BJ (cell line): ENCODE results near the gene SKI. TPM values are rescaled to one million over a fixed set of nuclear protein-coding genes. Genes with fewer than 3 reads are reported as not detected.

Experiments
- CTCF ChIA-PET: fragments of 350-600 bp; formaldehyde crosslinking; extraction: SDS; loops from one replicate; lab custom pipeline; 2021; ENCODE audit warnings: antibody characterized with exemption, inconsistent platforms; lab: Yijun Ruan, JAX
- POLR2A ChIA-PET: fragments of 300-600 bp; sonication (Branson Sonifier 250); formaldehyde crosslinking; extraction: SDS; loops from one replicate; lab custom pipeline; 2021; ENCODE audit warnings: antibody characterized with exemption; lab: Charles Lee
- DNase-seq: peaks from one replicate; pipeline ENCODE4 v3.0.0-alpha.2; 2011; ENCODE audit warnings: low read depth
- H3K27me3 ChIP-seq: 2 replicates; pipeline ENCODE4 v1.6.0; 2011; ENCODE audit warnings: low read length; ENCODE audit not compliant: control insufficient read depth, insufficient read depth
- H3K36me3 ChIP-seq: 2 replicates; pipeline ENCODE4 v1.5.1; 2011; ENCODE audit warnings: low read length; ENCODE audit not compliant: control insufficient read depth, insufficient read depth
- H3K4me3 ChIP-seq: 2 replicates; pipeline ENCODE4 v1.5.1; 2011; ENCODE audit warnings: low read depth, mild to moderate bottlenecking, control low read depth, low read length
- polyA plus RNA-seq: library from polyadenylated mRNA; depleted of rRNA; stranded (reverse); fragments of >200 nt; gene quantifications from 2 replicates; pipeline ENCODE4 v1.2.3, GENCODE V29; 2011
- TF ChIP-seq, protein P1 (sequence below): IDR thresholded peaks from 2 replicates; pipeline ENCODE4 v1.5.1; 2011; ENCODE audit warnings: low read depth, mild to moderate bottlenecking, control low read depth, inconsistent platforms, low read length, moderate library complexity; ENCODE audit not compliant: insufficient read depth

SKI gene
- polyA plus RNA-seq, 1 experiment: 5.1 TPM

DNA sequence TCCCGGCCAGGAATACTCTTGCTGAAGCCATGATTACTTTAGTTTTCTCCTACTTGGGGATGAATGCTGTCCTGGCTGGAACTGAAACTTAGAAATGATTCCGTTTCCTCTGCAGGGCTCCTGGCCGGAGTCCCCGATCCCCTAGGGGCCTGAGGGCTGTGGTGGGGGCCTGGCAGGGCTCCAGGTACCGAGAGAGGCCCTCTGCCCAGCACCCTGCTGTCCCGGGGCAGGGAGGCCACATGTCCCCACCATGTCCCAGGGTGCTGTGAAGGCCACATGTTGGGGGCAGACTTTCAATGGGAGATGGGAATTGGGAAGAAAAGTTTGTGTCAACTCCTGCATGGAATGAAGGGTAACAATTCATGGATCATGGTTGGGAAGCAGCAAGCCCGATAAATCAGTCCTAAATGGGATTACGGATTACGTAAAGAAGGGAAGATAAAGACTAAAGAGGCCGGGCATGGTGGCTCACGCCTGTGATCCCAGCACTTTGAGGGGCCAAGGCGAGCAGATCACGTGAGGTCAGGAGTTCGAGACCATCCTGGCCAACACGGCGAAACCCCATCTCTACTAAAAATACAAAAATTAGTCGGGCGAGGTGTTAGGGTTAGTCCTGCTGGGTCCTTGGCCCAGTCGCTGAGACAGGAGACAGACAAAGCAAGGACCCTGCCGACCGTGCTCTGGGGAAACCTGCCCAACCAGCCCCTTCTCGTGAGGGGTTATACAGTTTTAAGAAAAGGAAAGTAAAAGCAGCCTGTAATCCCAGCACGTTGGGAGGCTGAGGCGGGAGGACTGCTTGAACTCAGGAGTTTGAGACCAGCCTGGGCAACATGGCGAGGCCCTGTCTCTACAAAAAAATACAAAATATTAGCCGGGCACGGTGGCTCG is 125.7 kb downstream of the SKI start:
- Histone ChIP-seq H3K4me3 (no peak overlapping the region), H3K36me3 (no peaks in the 10 kb centered on the region), H3K27me3 (no peaks in the 10 kb centered on the region)
- ChIA-PET CTCF (no interaction called here), POLR2A (no interaction called here)
- TF ChIP-seq, protein P1, sequence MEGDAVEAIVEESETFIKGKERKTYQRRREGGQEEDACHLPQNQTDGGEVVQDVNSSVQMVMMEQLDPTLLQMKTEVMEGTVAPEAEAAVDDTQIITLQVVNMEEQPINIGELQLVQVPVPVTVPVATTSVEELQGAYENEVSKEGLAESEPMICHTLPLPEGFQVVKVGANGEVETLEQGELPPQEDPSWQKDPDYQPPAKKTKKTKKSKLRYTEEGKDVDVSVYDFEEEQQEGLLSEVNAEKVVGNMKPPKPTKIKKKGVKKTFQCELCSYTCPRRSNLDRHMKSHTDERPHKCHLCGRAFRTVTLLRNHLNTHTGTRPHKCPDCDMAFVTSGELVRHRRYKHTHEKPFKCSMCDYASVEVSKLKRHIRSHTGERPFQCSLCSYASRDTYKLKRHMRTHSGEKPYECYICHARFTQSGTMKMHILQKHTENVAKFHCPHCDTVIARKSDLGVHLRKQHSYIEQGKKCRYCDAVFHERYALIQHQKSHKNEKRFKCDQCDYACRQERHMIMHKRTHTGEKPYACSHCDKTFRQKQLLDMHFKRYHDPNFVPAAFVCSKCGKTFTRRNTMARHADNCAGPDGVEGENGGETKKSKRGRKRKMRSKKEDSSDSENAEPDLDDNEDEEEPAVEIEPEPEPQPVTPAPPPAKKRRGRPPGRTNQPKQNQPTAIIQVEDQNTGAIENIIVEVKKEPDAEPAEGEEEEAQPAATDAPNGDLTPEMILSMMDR: no peak
- DNase-seq: no peak

DNA sequence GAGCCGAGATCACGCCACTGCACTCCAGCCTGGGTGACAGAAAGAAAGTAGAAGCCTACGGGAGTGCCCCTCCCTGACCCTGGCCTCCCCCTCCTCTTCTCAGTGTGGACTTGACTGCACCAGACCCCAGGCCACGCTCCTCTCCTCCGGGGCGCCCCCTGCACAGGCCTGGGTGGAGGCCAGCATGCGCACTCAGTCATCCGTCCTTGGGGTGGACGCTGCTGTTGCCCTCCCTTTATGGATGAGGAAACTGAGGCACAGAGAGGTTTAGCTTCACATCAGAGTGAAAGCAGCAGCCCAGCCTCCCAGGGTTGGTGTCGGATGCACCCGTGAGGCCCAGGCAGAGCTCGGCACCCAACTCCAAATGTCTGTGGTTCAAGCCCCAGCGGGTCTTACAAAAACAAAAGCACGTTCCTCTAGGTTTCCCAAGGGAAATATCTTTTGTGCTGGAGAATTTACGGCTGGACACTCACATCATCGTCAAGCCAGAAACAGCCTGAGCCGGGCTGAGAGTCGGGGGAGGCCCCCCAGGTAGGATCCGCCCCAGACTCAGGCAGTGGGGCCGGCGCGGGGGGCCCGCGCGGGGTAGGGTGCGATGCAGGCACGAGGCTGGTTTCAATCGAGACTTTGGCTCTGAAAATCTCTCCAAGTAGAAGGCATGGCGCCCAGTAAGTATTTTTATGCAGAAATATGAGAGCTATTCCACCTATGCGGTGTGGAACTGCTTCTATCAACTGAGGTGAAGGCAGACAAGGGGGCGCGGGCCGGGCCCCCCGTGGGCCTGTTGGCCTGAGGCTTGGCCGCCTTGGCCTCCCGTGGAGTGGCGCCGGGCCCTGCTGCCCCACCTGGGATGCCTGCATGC is 126.6 kb downstream of the SKI start:
- DNase-seq: no peak
- no peaks in the 10 kb centered on the region for H3K27me3 ChIP-seq
- H3K36me3 ChIP-seq: no peaks in the 10 kb centered on the region
- POLR2A ChIA-PET: no interaction called here
- CTCF ChIA-PET: no interaction called here
- no peak overlapping the region for H3K4me3 ChIP-seq
- TF ChIP-seq, protein P1: no peak

DNA sequence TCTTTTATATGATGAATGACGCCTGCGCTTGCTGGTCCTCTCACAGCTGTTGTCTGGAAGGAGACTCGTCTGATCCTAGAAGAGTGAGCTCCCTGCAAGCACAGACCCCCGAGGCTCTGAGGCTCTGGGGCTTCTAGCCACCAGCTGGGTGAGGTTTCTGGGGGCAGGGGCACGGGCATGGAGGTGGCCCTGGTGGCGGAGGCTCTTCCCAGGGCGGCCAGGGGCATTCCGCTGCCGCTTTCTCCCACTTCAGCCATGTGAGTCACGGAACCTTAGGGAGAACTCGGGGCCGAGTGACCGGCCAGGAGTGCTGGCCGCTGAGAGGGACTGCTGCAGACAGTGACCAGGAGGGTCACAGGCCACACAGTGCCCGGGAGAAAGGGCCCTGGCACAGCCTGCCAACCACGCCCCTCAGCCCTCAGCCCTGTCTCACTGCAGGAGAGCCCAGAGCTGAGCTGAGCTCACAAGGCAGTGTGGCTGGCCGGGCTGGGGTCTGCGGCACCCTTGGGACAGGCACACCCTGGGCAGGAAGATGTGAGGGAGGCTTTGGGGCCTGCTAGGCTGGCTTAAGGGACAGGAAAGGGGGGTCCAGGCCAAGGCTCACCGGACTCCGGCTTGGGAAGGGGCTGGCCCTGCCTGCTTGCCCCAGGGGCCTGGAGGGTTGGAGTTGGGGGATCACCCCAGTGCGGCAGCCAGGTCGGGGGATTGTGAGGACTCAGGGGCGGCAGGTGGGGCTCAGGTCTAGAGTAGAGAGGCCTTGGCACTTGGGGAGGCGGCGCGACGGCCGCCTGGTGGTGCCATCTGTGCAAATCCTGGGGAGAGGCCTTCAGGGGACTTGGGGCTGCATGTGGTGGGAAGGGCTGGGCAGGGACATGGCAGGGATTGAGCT is 127.5 kb downstream of the SKI start:
- ChIA-PET CTCF (no interaction called here), POLR2A (no interaction called here)
- no peak overlapping the region for H3K4me3 ChIP-seq
- TF ChIP-seq, protein P1: no peak
- H3K36me3 ChIP-seq: no peaks in the 10 kb centered on the region
- H3K27me3 ChIP-seq: no peaks in the 10 kb centered on the region
- DNase-seq: no peak

DNA sequence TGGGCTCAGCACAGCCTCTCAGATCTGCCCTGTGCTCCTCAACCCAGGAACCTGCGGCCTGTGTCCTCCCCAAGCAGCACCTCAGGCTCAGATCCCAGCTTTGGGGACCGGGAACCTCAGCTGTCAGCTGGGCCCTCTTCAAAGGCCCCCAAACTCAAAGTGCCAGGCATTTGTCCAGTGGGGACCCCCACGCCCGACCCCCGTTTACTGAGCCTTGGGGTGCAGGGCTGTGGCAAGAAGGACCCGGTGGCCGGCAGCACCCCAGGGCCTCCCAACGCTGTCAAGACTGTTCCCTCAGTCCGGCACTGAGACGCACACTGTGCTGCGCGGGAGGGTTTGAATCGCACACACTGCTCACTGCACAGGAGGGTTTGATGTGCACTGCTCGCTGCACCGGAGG is 128.3 kb downstream of the SKI start:
- DNase-seq: no peak
- no peaks in the 10 kb centered on the region for H3K36me3 ChIP-seq
- TF ChIP-seq, protein P1: no peak
- CTCF ChIA-PET: no interaction called here
- no peak overlapping the region for H3K4me3 ChIP-seq
- H3K27me3 ChIP-seq: no peaks in the 10 kb centered on the region
- POLR2A ChIA-PET: no interaction called here
